Epithelial cell of esophagus (primary cell): Measurements from ENCODE around the gene SYCN.
A peak's percentile ranks its signal among the peaks of the same experiment; 100 is the strongest.
"Not testable (repeated sequence)": the region's sequence is repeated elsewhere in the genome, so short reads cannot be mapped to it uniquely, and the experiment has no call there.

Experiments used
- DNase-seq: peaks from one replicate; pipeline ENCODE4 v3.0.0; 2010; ENCODE audit warnings: low read depth
- H3K4me3 ChIP-seq: 2 replicates; pipeline ENCODE4 v1.5.1; 2011; ENCODE audit warnings: mild to moderate bottlenecking, low read length, control low read depth
- CTCF ChIP-seq: IDR thresholded peaks from 2 replicates; pipeline ENCODE4 v1.5.1; 2011; ENCODE audit warnings: low read depth, mild to moderate bottlenecking, low read length, control low read depth, inconsistent platforms; ENCODE audit not compliant: insufficient read depth; ENCODE audit errors: missing control alignments

The SYCN gene

GRCh38 chr19:39247701-39248664 is 43.9 kb upstream of the SYCN start:
- H3K4me3 ChIP-seq: no peak overlapping the region
- peak; percentile 13 for DNase-seq
- no peak for TF ChIP-seq CTCF

- no peak overlapping the region for H3K4me3 ChIP-seq
- no peak for TF ChIP-seq CTCF
- DNase-seq: peak; percentile 20
Measured at GRCh38 chr19:39246951-39247669, 43.0 kb upstream of the SYCN start.

- DNase-seq, H3K4me3 ChIP-seq: not testable (repeated sequence)
Measured at GRCh38 chr19:39245166-39245565, 41.1 kb upstream of the SYCN start.

GRCh38 chr19:39244410-39245100 is 40.5 kb upstream of the SYCN start, which contains the start of gene IFNL3:
Gene IFNL3, minus strand, starts transcription at chr19:39245006. Its CDS starts 39 bp downstream, at chr19:39244967.
- not testable (repeated sequence) for DNase-seq, H3K4me3 ChIP-seq

GRCh38 chr19:39243741-39244140 is 39.7 kb upstream of the SYCN start:
- DNase-seq, H3K4me3 ChIP-seq: not testable (repeated sequence)

GRCh38 chr19:39240421-39240820 is 36.4 kb upstream of the SYCN start:
- no peak for DNase-seq
- TF ChIP-seq CTCF: no peak
- H3K4me3 ChIP-seq: no peak overlapping the region

GRCh38 chr19:39238944-39239343 is 34.9 kb upstream of the SYCN start:
- no peak for DNase-seq
- no peak for TF ChIP-seq CTCF
- H3K4me3 ChIP-seq: no peak overlapping the region

GRCh38 chr19:39238209-39238608 is 34.1 kb upstream of the SYCN start:
- no peak overlapping the region for H3K4me3 ChIP-seq
- no peak for DNase-seq
- TF ChIP-seq CTCF: no peak
